Panc1 (cell line): Measurements from ENCODE around the gene TRIO. TPM values are rescaled to one million over a fixed set of nuclear protein-coding genes. Genes with fewer than 3 reads are reported as not detected.

Source experiments
- ATAC-seq: fragments of 200-7000 bp; cut with Tn5 transposase; 2 replicates; pipeline ENCODE4 v1.9.1; 2020; ENCODE audit warnings: mild to moderate bottlenecking, moderate library complexity
- BruUV-seq: library from RNA; stranded (reverse); fragments of 400-500 nt; replicated peaks from 2 replicates; lab custom pipeline; 2021; lab: Mats Ljungman, UMichigan
- CTCF ChIA-PET: fragments of 300-600 bp; sonication (Branson Sonifier 250); formaldehyde crosslinking; loops from one replicate; lab custom pipeline; 2022; ENCODE audit warnings: antibody characterized with exemption; lab: Charles Lee
- POLR2A ChIA-PET: fragments of 300-600 bp; sonication (Branson Sonifier 250); formaldehyde crosslinking; loops from one replicate; lab custom pipeline; 2022; ENCODE audit warnings: antibody characterized with exemption; lab: Charles Lee
- DNase-seq: peaks from one replicate; pipeline ENCODE4 v3.0.0-alpha.2; 2010; ENCODE audit warnings: low read depth, low spot score
- H3K27ac ChIP-seq: 2 replicates; pipeline ENCODE4 v1.5.1; 2011; ENCODE audit warnings: mild to moderate bottlenecking, low read length, inconsistent platforms
- H3K27me3 ChIP-seq: fragments of 200-500 bp; sonication (Bioruptor generic); 2 replicates; pipeline ENCODE4 v1.6.0; 2014; ENCODE audit warnings: low read length, inconsistent platforms; ENCODE audit not compliant: control insufficient read depth, insufficient read depth
- H3K36me3 ChIP-seq: fragments of 200-500 bp; sonication (Bioruptor generic); 2 replicates; pipeline ENCODE4 v1.5.1; 2014; ENCODE audit warnings: inconsistent platforms, mild to moderate bottlenecking, low read length, moderate library complexity; ENCODE audit not compliant: control insufficient read depth, insufficient read depth
- H3K4me1 ChIP-seq: 2 replicates; pipeline ENCODE4 v1.5.1; 2011; ENCODE audit warnings: inconsistent platforms, mild to moderate bottlenecking, low read length, moderate library complexity; ENCODE audit not compliant: control insufficient read depth, insufficient read depth
- H3K4me3 ChIP-seq, 2 experiments: 2 replicates each; pipeline ENCODE4 v1.5.1; 2011 to 2012; ENCODE audit warnings: low read depth in 2 of 2, low read length in 2 of 2, mild to moderate bottlenecking in 2 of 2, inconsistent platforms in 1 of 2, moderate library complexity in 1 of 2
- H3K9me3 ChIP-seq: fragments of 200-500 bp; sonication (Bioruptor generic); 2 replicates; pipeline ENCODE4 v1.5.1; 2014; ENCODE audit warnings: low read depth, mild to moderate bottlenecking, inconsistent platforms, low read length, moderate library complexity; ENCODE audit not compliant: control insufficient read depth, insufficient read depth
- POLR2AphosphoS5 ChIP-seq: IDR thresholded peaks from 2 replicates; pipeline ENCODE4 v1.6.1; 2012; ENCODE audit warnings: mild to moderate bottlenecking, low read depth, low read length, moderate library complexity
- SIN3A ChIP-seq: IDR thresholded peaks from 2 replicates; pipeline ENCODE4 v1.6.1; 2012; ENCODE audit warnings: low read depth, mild to moderate bottlenecking, low read length, moderate library complexity, borderline replicate concordance; ENCODE audit not compliant: insufficient read depth
- TCF7L2 ChIP-seq: IDR thresholded peaks from 2 replicates; pipeline ENCODE4 v1.6.1; 2011; ENCODE audit warnings: mild to moderate bottlenecking, low read depth, low read length, inconsistent platforms
- in situ Hi-C: cut with HindIII; loops from 2 replicates; pipeline ENCODE4 v1.10.0; 2016; ENCODE audit warnings: low sequenced_read_pairs, low pct_unique_long_range_greater_than_20kb
- intact Hi-C: fragments of 100-400 bp; cut with micrococcal nuclease; formaldehyde crosslinking; loops from one replicate; pipeline ENCODE4 v1.10.0; 2022; ENCODE audit not compliant: unreplicated experiment
- total RNA-seq: library from RNA; stranded (reverse); gene quantifications from one replicate; pipeline ENCODE4 v1.2.1, GENCODE V29; 2021; ENCODE audit not compliant: unreplicated experiment
- TF ChIP-seq, protein P1 (sequence below), 2 experiments: IDR thresholded peaks; 2 replicates each; pipeline ENCODE4 v1.6.1; 2011 to 2012; ENCODE audit warnings: low read depth in 2 of 2, control low read depth in 1 of 2, low read length in 1 of 2, mild to moderate bottlenecking in 1 of 2, moderate library complexity in 1 of 2; ENCODE audit not compliant: insufficient read depth in 1 of 2

Gene TRIO
- total RNA-seq, 1 experiment from 2014 or later: 349 TPM

- H3K27ac ChIP-seq: no peak overlapping the region
- CTCF ChIA-PET: no interaction called here
- TF ChIP-seq POLR2AphosphoS5 (0 out of 2 replicates have a peak, but pooled peaks have one; percentile 8), TCF7L2 (no peak), SIN3A (no peak)
- no peaks in the 10 kb centered on the region for H3K4me1 ChIP-seq
- BruUV-seq: no TSS peak
- H3K36me3 ChIP-seq: peaks cover 62% of the 10 kb centered on the region
- H3K27me3 ChIP-seq: no peaks in the 10 kb centered on the region
- no peak; the same call in 1 of the 2 replicates for ATAC-seq
- intact Hi-C loops: no loop called here
- no peaks in the 10 kb centered on the region for H3K9me3 ChIP-seq
- H3K4me3 ChIP-seq: no peak overlapping the region
- DNase-seq: no peak
- POLR2A ChIA-PET: no interaction called here
- in situ Hi-C loops: no loop called here
Observed at GRCh38 chr5:14420101-14420811, 277.1 kb downstream of the TRIO start.

- intact Hi-C loops: no loop called here
- H3K4me1 ChIP-seq: no peaks in the 10 kb centered on the region
- H3K27me3 ChIP-seq: no peaks in the 10 kb centered on the region
- POLR2A ChIA-PET: no interaction called here
- no peaks in the 10 kb centered on the region for H3K9me3 ChIP-seq
- BruUV-seq: no TSS peak
- H3K36me3 ChIP-seq: peaks cover 54% of the 10 kb centered on the region
- CTCF ChIA-PET: no interaction called here
- DNase-seq (no peak), ATAC-seq (0 out of 2 replicates have a peak, but pooled peaks have one; percentile 12)
- no peak overlapping the region for H3K4me3 ChIP-seq
- in situ Hi-C loops: no loop called here
- no peak overlapping the region for H3K27ac ChIP-seq
- TF ChIP-seq, protein P1, sequence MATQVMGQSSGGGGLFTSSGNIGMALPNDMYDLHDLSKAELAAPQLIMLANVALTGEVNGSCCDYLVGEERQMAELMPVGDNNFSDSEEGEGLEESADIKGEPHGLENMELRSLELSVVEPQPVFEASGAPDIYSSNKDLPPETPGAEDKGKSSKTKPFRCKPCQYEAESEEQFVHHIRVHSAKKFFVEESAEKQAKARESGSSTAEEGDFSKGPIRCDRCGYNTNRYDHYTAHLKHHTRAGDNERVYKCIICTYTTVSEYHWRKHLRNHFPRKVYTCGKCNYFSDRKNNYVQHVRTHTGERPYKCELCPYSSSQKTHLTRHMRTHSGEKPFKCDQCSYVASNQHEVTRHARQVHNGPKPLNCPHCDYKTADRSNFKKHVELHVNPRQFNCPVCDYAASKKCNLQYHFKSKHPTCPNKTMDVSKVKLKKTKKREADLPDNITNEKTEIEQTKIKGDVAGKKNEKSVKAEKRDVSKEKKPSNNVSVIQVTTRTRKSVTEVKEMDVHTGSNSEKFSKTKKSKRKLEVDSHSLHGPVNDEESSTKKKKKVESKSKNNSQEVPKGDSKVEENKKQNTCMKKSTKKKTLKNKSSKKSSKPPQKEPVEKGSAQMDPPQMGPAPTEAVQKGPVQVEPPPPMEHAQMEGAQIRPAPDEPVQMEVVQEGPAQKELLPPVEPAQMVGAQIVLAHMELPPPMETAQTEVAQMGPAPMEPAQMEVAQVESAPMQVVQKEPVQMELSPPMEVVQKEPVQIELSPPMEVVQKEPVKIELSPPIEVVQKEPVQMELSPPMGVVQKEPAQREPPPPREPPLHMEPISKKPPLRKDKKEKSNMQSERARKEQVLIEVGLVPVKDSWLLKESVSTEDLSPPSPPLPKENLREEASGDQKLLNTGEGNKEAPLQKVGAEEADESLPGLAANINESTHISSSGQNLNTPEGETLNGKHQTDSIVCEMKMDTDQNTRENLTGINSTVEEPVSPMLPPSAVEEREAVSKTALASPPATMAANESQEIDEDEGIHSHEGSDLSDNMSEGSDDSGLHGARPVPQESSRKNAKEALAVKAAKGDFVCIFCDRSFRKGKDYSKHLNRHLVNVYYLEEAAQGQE (IDR thresholded peaks at IDR 0.05; ENCODE audit: insufficient read depth in 1 of 2, low read depth in 2 of 2, low read length in 1 of 2): no peak
- TF ChIP-seq SIN3A: no peak
- TF ChIP-seq POLR2AphosphoS5: no peak
Observed at GRCh38 chr5:14421851-14422250, 278.7 kb downstream of the TRIO start.

- peaks cover 65% of the 10 kb centered on the region for H3K36me3 ChIP-seq
- CTCF ChIA-PET: no interaction called here
- ATAC-seq: no peak
Observed at GRCh38 chr5:14424011-14424685, 281.0 kb downstream of the TRIO start.

More at GRCh38 chr5:14424011-14424685, 281.0 kb downstream of the TRIO start:
- in situ Hi-C loops (no loop called here), intact Hi-C loops (no loop called here)
- H3K4me1 ChIP-seq: no peaks in the 10 kb centered on the region
- H3K27ac ChIP-seq: no peak overlapping the region
- DNase-seq: no peak
- no peak overlapping the region for H3K4me3 ChIP-seq
- no peaks in the 10 kb centered on the region for H3K9me3 ChIP-seq
- H3K27me3 ChIP-seq: no peaks in the 10 kb centered on the region
- POLR2A ChIA-PET: interaction anchor here (0.6 kb wide), 2 partner anchors 17 to 208 kb away, joined by 8 to 15 read pairs; no protein-coding TSS in a partner anchor
- TF ChIP-seq POLR2AphosphoS5: no peak
- TF ChIP-seq, protein P1 (IDR thresholded peaks at IDR 0.05; ENCODE audit: insufficient read depth in 1 of 2, low read depth in 2 of 2, low read length in 1 of 2): no peak
- BruUV-seq: TSS peak; percentile 24
